Measurements from ENCODE around the gene RPP30. TPM values are rescaled to one million over a fixed set of nuclear protein-coding genes. Genes with fewer than 3 reads are reported as not detected.
A peak's percentile ranks its signal among the peaks of the same experiment; 100 is the strongest.

The RPP30 gene
- 10 to 100 TPM; 32.8 to 33.3 TPM for total RNA-seq
- long read RNA-seq, transcript RPP30-202 (11 exons, 2,589 nt), result major isoform, 6 of 11 reads
- long read RNA-seq, partial matches to known transcripts, result 0 of 11 reads
- long read RNA-seq, other reads (novel, unspliced or antisense), result 5 of 11 reads

- intact Hi-C loops (cut with DNase I), result no loop called here
- peak; percentile 88 for DNase-seq
- ATAC-seq, result peak; percentile 99 to 100
These were observed at the start of gene RPP30 for GRCh38 chr10:90871766-90872647. Gene RPP30 (plus strand): TSS chr10:90871974. CDS start chr10:90871987, 13 bp downstream.

DNA sequence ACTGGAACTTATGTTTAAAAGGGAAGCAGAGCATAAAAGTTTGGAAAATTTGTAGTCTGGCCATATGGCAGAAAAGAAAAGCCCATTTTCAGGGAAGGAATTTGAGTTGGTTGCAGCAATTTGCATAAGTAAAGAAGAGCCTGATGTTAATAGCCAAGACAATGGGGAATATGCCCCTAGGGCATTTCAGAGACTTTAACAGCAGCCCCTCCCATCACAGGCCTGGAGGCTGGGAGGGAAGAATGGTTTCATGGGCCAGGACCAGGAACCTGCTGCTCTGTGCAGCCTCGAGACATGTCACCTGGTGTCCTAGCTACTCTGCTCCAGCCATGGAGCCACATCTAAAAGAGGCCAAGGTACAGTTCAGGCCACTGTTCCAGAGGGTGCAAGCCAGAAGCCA lies 49.3 kb upstream of the RPP30 start:
- intact Hi-C loops (cut with DNase I), result no loop called here
- ATAC-seq, result no peak
- DNase-seq, result no peak

- intact Hi-C loops (cut with DNase I), result no loop called here
- DNase-seq (no peak), ATAC-seq (no peak)
These were observed 39.7 kb upstream of the RPP30 start for GRCh38 chr10:90832111-90832510.

GRCh38 chr10:90834326-90834725 lies 37.4 kb upstream of the RPP30 start:
- no peak for ATAC-seq
- intact Hi-C loops (cut with DNase I), result no loop called here
- DNase-seq, result no peak

DNA sequence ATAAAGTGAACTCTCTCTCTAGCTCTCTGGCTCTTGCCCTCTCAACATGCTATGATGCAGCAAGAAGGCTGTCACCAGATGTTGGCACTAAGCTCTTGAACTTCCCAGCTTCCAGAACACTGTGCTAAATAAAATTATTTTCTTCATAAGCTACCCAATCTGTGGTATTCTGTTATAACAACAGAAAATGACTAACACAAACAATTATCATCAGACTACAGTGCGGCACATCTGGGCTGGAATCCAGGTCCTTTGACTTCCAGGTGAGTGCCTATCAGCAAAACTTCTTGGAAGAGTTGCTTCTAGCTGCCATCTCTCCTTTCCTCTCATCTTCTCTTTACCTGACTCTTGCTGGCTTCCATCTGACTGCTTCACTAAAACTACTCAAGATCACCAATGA lies 34.3 kb upstream of the RPP30 start:
- no peak for DNase-seq
- intact Hi-C loops (cut with DNase I), result no loop called here
- ATAC-seq, result no peak

DNA sequence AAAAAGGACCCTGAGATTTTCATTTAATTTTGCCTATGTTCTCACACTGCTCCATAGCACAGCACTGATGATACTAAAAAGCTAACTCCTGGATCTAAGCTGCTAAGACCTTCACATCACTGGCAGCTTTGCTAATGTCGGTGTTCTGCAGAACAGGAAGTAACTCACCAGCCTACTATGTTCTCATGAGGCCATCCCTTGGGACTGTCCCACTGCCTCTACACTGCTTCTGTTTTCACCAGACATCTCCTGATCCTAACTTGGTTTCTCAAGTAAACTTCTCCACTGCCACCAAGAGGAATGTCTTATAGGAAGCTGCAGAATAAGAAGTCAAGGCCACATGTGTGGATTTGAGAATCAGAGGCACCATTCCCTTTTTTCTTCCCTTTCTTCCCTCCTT lies 29.0 kb upstream of the RPP30 start:
- DNase-seq (no peak), ATAC-seq (no peak)
- intact Hi-C loops (cut with DNase I), result no loop called here

DNA sequence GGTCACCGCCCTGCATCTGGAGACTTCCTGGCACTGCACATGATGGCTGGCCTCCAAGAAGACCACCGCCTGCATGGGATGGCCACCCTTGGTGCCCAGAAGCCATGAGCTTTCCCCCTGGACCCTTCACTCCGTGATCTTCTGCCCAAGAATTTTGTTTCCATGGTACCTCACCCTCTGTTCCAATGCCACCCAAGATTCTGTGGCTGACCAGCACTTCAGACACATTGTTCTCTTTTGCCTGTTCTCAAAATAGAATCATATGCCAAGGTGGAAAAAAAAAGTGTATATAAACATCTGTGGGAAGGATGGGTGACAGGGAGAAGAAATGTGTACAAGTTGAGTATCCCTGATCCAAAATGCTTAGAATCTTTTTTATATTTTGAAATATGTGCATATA lies 26.0 kb upstream of the RPP30 start:
- ATAC-seq (no peak), DNase-seq (no peak)
- intact Hi-C loops (cut with DNase I), result no loop called here

GRCh38 chr10:90846746-90847145 lies 25.0 kb upstream of the RPP30 start:
- intact Hi-C loops (cut with DNase I), result no loop called here
- ATAC-seq (no peak), DNase-seq (no peak)

DNA sequence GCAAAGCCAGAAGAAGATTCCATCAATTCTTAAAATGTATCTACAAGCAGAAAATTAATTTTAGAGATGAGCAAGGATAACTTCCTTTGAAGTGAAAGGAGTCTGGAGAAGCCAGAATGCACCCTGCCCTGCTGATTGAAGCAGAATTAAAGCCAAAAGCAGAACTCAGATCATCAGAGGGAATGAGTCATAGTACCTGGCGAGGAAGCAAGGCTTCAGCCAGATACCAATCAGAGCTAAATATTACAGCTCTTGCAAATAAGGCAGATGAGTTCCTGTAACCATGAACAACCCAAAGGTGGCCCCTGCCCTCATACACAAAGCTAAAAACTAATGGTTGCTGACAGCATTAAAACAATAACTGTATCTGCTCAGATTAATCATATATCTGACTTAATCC lies 24.3 kb upstream of the RPP30 start:
- ATAC-seq (peak; percentile 47 to 87), DNase-seq (no peak)
- intact Hi-C loops (cut with DNase I), result no loop called here

GRCh38 chr10:90849956-90850749 lies 21.6 kb upstream of the RPP30 start:
- no peak for DNase-seq
- no peak for ATAC-seq
- intact Hi-C loops (cut with DNase I), result no loop called here

- ATAC-seq (no peak), DNase-seq (no peak)
- intact Hi-C loops (cut with DNase I), result no loop called here
These were observed 16.6 kb upstream of the RPP30 start for GRCh38 chr10:90855126-90855525.

- no peak for ATAC-seq
- intact Hi-C loops (cut with DNase I), result no loop called here
- DNase-seq, result no peak
These were observed 15.5 kb upstream of the RPP30 start for GRCh38 chr10:90856261-90856660.

GRCh38 chr10:90856964-90857634 lies 14.7 kb upstream of the RPP30 start:
- intact Hi-C loops (cut with DNase I), result no loop called here
- no peak for DNase-seq
- peak; percentile 24 to 29 for ATAC-seq

- DNase-seq (peak; percentile 46), ATAC-seq (peak; percentile 92 to 93)
- intact Hi-C loops (cut with DNase I), result no loop called here
These were observed 13.9 kb upstream of the RPP30 start, which contains the start of gene HTR7 for GRCh38 chr10:90857635-90858460. Gene HTR7 (minus strand): TSS chr10:90858039. CDS start chr10:90857671, 368 bp downstream.

DNA sequence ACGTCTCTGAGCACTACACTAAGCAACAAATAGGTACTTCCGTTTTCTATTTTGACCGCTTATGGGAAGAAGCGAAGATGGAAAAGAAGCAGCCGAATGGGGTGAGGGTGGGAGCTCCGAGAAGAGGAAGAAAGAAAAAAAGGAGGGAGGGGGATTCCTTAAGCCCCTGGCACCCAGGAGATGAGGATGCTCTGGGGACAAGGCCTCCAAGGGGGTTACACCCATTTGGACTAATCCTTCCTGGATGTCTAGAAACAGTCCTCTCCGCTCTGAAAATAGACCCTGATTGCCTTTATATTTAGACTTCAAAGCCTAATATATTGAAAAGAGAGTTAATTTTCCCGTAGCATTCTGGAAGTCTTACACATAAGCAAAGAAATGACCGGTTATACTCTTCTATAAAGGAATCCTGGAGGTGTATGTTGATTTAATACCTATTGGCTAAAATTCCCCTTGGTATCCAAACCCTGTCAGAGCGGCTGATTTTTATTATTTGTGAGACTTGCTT lies 13.3 kb upstream of the RPP30 start:
- intact Hi-C loops (cut with DNase I), result no loop called here
- DNase-seq (no peak), ATAC-seq (peak in 1 of 2 donors; percentile 13)

DNA sequence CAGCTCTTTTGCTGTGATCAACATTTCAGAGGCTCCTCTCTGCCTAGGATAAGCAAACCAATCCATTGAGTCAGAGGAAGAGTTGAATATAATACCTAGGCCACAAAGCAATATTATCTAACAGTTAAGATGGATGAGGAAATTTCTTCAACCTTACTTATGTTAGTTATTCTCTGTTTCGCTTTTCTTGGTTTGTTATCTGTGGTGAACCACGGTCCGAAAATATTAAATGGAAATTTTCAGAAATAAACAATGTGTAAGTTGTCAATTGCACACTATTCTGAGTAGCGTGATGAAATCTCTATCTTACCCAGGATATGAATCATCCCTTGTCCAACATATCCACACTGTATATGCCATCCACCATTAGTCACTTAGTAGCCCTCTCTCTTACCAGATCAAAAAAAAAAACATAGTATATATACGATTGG lies 12.4 kb upstream of the RPP30 start:
- no peak for DNase-seq

GRCh38 chr10:90860790-90861189 lies 11.0 kb upstream of the RPP30 start:
- intact Hi-C loops (cut with DNase I), result loop anchor here (2.0 to 10.0 kb wide), 2 partner anchors 110 to 116 kb away; no protein-coding TSS in a partner anchor
- DNase-seq, result no peak
- ATAC-seq, result no peak

More for the DNA sequence above, 12.4 kb upstream of the RPP30 start:
- intact Hi-C loops (cut with DNase I), result no loop called here
- no peak for ATAC-seq

DNA sequence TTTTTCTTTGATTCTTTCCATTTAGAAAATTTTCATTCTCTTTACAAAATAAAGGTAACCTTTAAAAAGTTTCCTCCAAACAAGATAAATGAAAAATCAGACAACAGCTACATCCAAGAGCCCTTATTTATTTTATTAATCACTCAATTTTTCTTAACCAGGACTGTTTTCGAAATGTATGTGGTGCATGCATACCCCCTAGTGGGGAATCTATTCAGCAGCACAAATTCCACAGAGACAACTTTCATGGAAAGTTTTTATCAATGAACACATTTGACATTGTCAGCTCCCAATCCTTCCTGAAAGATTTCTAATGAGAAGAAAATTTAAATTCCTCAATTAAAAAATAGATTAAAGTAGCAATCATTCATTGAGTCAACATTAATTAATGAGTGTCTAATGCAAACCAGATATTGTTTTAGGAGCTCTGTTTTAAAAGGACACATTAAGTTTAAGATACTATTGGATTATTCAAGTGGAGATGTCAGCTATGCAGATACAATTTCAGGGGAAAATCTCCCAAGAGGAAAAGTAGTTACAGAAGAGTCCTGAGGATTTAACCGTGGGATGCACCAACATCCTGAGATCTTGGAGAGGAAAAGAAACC lies 8.8 kb upstream of the RPP30 start:
- DNase-seq, result no peak
- intact Hi-C loops (cut with DNase I), result loop anchor here in 1 of 2 donors (10.0 kb wide), 1 partner anchor 118 kb away; no protein-coding TSS in a partner anchor
- peak in 1 of 2 donors; percentile 33 for ATAC-seq

Data from left cardiac atrium (tissue), 4 donors.